ENCODE measurements around the gene SEMA5A.

DNA sequence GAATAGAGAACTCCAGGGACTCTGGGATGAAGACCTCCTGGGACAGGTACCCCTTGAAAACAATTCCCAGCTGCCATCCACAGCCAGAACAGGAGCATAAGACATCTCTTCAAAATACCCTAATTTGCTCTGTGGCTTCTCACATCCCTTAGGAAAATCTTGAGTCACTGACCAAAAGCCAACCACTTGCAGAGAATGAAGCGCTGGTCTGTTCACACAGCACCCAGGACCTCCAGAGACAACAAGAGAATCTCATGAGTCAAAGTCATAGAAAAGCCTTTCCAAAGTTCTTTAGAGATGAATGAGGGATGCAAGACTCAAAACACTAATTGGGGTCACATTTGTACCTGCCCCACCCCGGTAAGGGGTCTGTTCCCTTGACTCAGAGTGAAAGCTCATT, 210.6 kb downstream of the SEMA5A start:
- TF ChIP-seq SIN3A (IDR thresholded peaks at IDR 0.05; ENCODE audit: borderline replicate concordance, insufficient read depth, low read length) (no peak), POLR2AphosphoS5 (IDR thresholded peaks at IDR 0.05; ENCODE audit: low read depth, low read length) (no peak)
